Measurements from ENCODE around the gene CPT1C. TPM values are rescaled to one million over a fixed set of nuclear protein-coding genes. Genes with fewer than 3 reads are reported as not detected.

Gene CPT1C
- polyA plus RNA-seq, 2 donors = 1.8 to 4.1 TPM

DNA sequence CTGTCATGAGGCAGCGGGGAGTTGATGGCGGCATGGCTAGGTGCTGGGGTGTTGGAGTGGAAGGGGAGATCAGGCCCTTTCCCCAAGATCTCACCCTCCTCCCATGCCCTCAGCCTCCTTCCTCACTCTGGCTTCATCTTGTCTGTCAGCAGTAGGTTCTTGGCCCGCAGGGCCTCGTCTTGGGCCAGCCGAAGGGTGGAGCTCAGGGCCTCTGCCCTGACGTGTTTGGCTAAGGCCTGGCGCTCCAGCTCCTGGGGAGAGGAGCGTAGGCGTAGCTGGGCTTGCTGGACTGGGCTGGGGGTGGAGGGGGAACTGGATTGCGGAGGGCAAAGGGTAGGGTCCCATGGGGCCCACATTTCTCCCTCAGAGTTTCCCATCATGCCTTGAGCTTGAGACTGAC is 49.0 kb downstream of the CPT1C start:
- WGBS, 2 donors = 64 to 80% methylated on average over 10 of the region's 10 CpGs

DNA sequence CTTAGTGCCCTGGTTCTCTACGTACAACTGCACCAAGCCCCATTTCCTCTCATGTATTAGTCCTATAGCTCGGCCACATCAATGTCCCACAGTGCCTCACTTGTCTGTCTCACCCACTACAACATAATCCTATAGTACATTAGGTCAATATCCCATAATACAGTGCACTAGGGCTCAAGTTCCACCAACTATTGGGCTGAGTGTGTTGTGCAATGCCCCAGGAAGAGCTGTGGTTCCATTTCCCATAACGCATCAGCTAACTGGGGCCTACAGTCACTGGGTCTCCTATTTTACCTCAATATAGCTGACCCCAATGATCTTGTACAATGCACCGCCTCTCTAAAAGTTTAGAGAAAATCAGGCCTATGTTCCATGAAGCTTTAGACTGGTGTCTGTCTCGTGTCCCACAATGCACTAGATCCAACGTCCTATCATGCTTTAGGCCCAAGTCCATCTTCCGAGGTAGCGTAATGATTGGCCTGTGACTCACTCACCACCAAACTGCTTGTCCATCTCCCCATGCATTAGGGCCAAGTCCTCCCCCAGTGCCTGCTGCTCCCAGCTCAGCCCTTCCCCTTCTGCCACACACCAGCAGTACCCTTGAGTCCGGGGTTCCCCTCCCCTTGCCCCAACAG is 50.4 kb downstream of the CPT1C start:
- H3K36me3 ChIP-seq (ENCODE audit: control insufficient read depth in 2 of 2, insufficient read depth in 2 of 2, low read length in 1 of 2) = no peaks in the 10 kb centered on the region
- WGBS, 2 donors = 86% methylated on average over 9 of the region's 9 CpGs
- peaks cover 0 to 4% of the 10 kb centered on the region in 2 donors for H3K4me1 ChIP-seq (ENCODE audit: control insufficient read depth in 2 of 2, insufficient read depth in 2 of 2, low read length in 1 of 2)
- no peak overlapping the region for H3K4me3 ChIP-seq (ENCODE audit: low read depth in 1 of 2, low read length in 2 of 2)
- no peak overlapping the region for H3K27ac ChIP-seq (ENCODE audit: low read depth in 2 of 2, low read length in 1 of 2)
- no peaks in the 10 kb centered on the region for H3K9me3 ChIP-seq (ENCODE audit: control insufficient read depth in 2 of 2, insufficient read depth in 1 of 2, low read depth in 1 of 2, low read length in 1 of 2)
- H3K27me3 ChIP-seq (ENCODE audit: control insufficient read depth in 1 of 2, insufficient read depth in 2 of 2, low read length in 2 of 2) = no peaks in the 10 kb centered on the region

More for the DNA sequence above, 49.0 kb downstream of the CPT1C start:
- H3K4me3 ChIP-seq (ENCODE audit: low read depth in 1 of 2, low read length in 2 of 2) = no peak overlapping the region
- H3K36me3 ChIP-seq (ENCODE audit: control insufficient read depth in 2 of 2, insufficient read depth in 2 of 2, low read length in 1 of 2) = no peaks in the 10 kb centered on the region
- peaks cover 0 to 4% of the 10 kb centered on the region in 2 donors for H3K4me1 ChIP-seq (ENCODE audit: control insufficient read depth in 2 of 2, insufficient read depth in 2 of 2, low read length in 1 of 2)
- H3K27ac ChIP-seq (ENCODE audit: low read depth in 2 of 2, low read length in 1 of 2) = no peak overlapping the region
- H3K9me3 ChIP-seq (ENCODE audit: control insufficient read depth in 2 of 2, insufficient read depth in 1 of 2, low read depth in 1 of 2, low read length in 1 of 2) = no peaks in the 10 kb centered on the region
- no peaks in the 10 kb centered on the region for H3K27me3 ChIP-seq (ENCODE audit: control insufficient read depth in 1 of 2, insufficient read depth in 2 of 2, low read length in 2 of 2)

- 93 to 94% methylated on average over 23 of the region's 23 CpGs for WGBS, 2 donors
- Histone ChIP-seq H3K27ac (ENCODE audit: low read depth in 2 of 2, low read length in 1 of 2) (no peak overlapping the region), H3K4me1 (ENCODE audit: control insufficient read depth in 2 of 2, insufficient read depth in 2 of 2, low read length in 1 of 2) (peaks cover 0 to 3% of the 10 kb centered on the region in 2 donors), H3K36me3 (ENCODE audit: control insufficient read depth in 2 of 2, insufficient read depth in 2 of 2, low read length in 1 of 2) (no peaks in the 10 kb centered on the region), H3K27me3 (ENCODE audit: control insufficient read depth in 1 of 2, insufficient read depth in 2 of 2, low read length in 2 of 2) (no peaks in the 10 kb centered on the region), H3K4me3 (ENCODE audit: low read depth in 1 of 2, low read length in 2 of 2) (no peak overlapping the region), H3K9me3 (ENCODE audit: control insufficient read depth in 2 of 2, insufficient read depth in 1 of 2, low read depth in 1 of 2, low read length in 1 of 2) (no peaks in the 10 kb centered on the region)
Measured at GRCh38 chr19:49744946-49745381, 54.0 kb downstream of the CPT1C start.

GRCh38 chr19:49746206-49746958 is 55.5 kb downstream of the CPT1C start:
- WGBS, 2 donors = 56 to 57% methylated on average over 52 of the region's 52 CpGs
- Histone ChIP-seq H3K4me1 (ENCODE audit: control insufficient read depth in 2 of 2, insufficient read depth in 2 of 2, low read length in 1 of 2) (no peaks in the 10 kb centered on the region), H3K36me3 (ENCODE audit: control insufficient read depth in 2 of 2, insufficient read depth in 2 of 2, low read length in 1 of 2) (no peaks in the 10 kb centered on the region), H3K9me3 (ENCODE audit: control insufficient read depth in 2 of 2, insufficient read depth in 1 of 2, low read depth in 1 of 2, low read length in 1 of 2) (no peaks in the 10 kb centered on the region), H3K4me3 (ENCODE audit: low read depth in 1 of 2, low read length in 2 of 2) (no peak overlapping the region), H3K27ac (ENCODE audit: low read depth in 2 of 2, low read length in 1 of 2) (no peak overlapping the region), H3K27me3 (ENCODE audit: control insufficient read depth in 1 of 2, insufficient read depth in 2 of 2, low read length in 2 of 2) (no peaks in the 10 kb centered on the region)

GRCh38 chr19:49749055-49749716 is 58.3 kb downstream of the CPT1C start:
- Histone ChIP-seq H3K36me3 (ENCODE audit: control insufficient read depth in 2 of 2, insufficient read depth in 2 of 2, low read length in 1 of 2) (no peaks in the 10 kb centered on the region), H3K4me1 (ENCODE audit: control insufficient read depth in 2 of 2, insufficient read depth in 2 of 2, low read length in 1 of 2) (no peaks in the 10 kb centered on the region), H3K27me3 (ENCODE audit: control insufficient read depth in 1 of 2, insufficient read depth in 2 of 2, low read length in 2 of 2) (no peaks in the 10 kb centered on the region), H3K27ac (ENCODE audit: low read depth in 2 of 2, low read length in 1 of 2) (no peak overlapping the region), H3K4me3 (ENCODE audit: low read depth in 1 of 2, low read length in 2 of 2) (no peak overlapping the region), H3K9me3 (ENCODE audit: control insufficient read depth in 2 of 2, insufficient read depth in 1 of 2, low read depth in 1 of 2, low read length in 1 of 2) (no peaks in the 10 kb centered on the region)
- 78 to 91% methylated on average over 6 of the region's 6 CpGs for WGBS, 2 donors

DNA sequence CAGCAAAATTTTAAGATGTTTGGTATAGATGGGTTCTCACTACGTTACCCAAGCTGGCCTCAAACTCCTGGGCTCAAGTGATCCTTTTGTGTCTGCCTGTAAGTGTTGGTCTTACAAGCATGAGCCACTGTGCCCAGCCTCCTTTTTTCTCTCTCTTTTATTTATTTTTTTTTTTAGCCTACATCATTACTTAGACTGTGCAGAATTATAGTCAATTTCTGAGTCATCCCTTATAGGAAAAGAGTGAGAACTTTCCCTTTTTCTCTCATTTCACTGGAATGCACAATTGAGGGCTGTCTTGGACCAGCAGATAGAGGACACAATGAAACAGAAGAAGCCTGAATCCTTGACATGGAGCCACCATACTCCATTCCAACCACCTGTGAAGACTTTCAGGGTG is 58.9 kb downstream of the CPT1C start:
- Histone ChIP-seq H3K27ac (ENCODE audit: low read depth in 2 of 2, low read length in 1 of 2) (no peak overlapping the region), H3K4me1 (ENCODE audit: control insufficient read depth in 2 of 2, insufficient read depth in 2 of 2, low read length in 1 of 2) (no peaks in the 10 kb centered on the region), H3K27me3 (ENCODE audit: control insufficient read depth in 1 of 2, insufficient read depth in 2 of 2, low read length in 2 of 2) (no peaks in the 10 kb centered on the region), H3K4me3 (ENCODE audit: low read depth in 1 of 2, low read length in 2 of 2) (no peak overlapping the region), H3K9me3 (ENCODE audit: control insufficient read depth in 2 of 2, insufficient read depth in 1 of 2, low read depth in 1 of 2, low read length in 1 of 2) (no peaks in the 10 kb centered on the region), H3K36me3 (ENCODE audit: control insufficient read depth in 2 of 2, insufficient read depth in 2 of 2, low read length in 1 of 2) (no peaks in the 10 kb centered on the region)
- WGBS, 2 donors = 82 to 83% methylated on average over 1 of the region's 1 CpG

DNA sequence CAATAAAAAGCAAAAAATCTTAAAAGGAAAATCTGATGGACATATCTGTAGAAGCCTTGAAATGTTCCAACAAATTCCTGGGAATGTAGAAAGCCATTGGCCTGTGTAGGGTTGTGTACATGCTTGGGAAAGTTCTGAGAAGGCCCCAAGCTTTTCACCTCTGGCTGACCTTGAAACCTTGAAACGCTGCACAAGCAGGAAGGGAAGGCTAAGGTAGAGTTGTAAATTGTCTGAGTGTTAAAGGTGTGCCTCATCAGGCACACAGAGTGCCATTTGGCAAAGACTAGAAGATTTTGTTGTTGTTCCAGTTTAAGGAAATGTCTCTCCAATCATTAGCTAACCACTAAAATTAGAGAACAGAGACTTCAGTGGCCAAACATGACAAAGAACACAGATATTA is 61.8 kb downstream of the CPT1C start:
- H3K9me3 ChIP-seq (ENCODE audit: control insufficient read depth in 2 of 2, insufficient read depth in 1 of 2, low read depth in 1 of 2, low read length in 1 of 2) = no peaks in the 10 kb centered on the region
- H3K4me1 ChIP-seq (ENCODE audit: control insufficient read depth in 2 of 2, insufficient read depth in 2 of 2, low read length in 1 of 2) = no peaks in the 10 kb centered on the region
- no peak overlapping the region for H3K4me3 ChIP-seq (ENCODE audit: low read depth in 1 of 2, low read length in 2 of 2)
- H3K27ac ChIP-seq (ENCODE audit: low read depth in 2 of 2, low read length in 1 of 2) = no peak overlapping the region
- H3K36me3 ChIP-seq (ENCODE audit: control insufficient read depth in 2 of 2, insufficient read depth in 2 of 2, low read length in 1 of 2) = no peaks in the 10 kb centered on the region
- WGBS, 2 donors = 55 to 70% methylated on average over 1 of the region's 1 CpG
- H3K27me3 ChIP-seq (ENCODE audit: control insufficient read depth in 1 of 2, insufficient read depth in 2 of 2, low read length in 2 of 2) = no peaks in the 10 kb centered on the region

GRCh38 chr19:49755956-49756355 is 65.0 kb downstream of the CPT1C start:
- Histone ChIP-seq H3K27me3 (ENCODE audit: control insufficient read depth in 1 of 2, insufficient read depth in 2 of 2, low read length in 2 of 2) (no peaks in the 10 kb centered on the region), H3K27ac (ENCODE audit: low read depth in 2 of 2, low read length in 1 of 2) (no peak overlapping the region), H3K4me3 (ENCODE audit: low read depth in 1 of 2, low read length in 2 of 2) (no peak overlapping the region), H3K4me1 (ENCODE audit: control insufficient read depth in 2 of 2, insufficient read depth in 2 of 2, low read length in 1 of 2) (no peaks in the 10 kb centered on the region), H3K36me3 (ENCODE audit: control insufficient read depth in 2 of 2, insufficient read depth in 2 of 2, low read length in 1 of 2) (no peaks in the 10 kb centered on the region), H3K9me3 (ENCODE audit: control insufficient read depth in 2 of 2, insufficient read depth in 1 of 2, low read depth in 1 of 2, low read length in 1 of 2) (no peaks in the 10 kb centered on the region)
- WGBS, 2 donors = 97 to 98% methylated on average over 3 of the region's 3 CpGs

GRCh38 chr19:49758292-49758691 is 67.4 kb downstream of the CPT1C start:
- Histone ChIP-seq H3K27me3 (ENCODE audit: control insufficient read depth in 1 of 2, insufficient read depth in 2 of 2, low read length in 2 of 2) (no peaks in the 10 kb centered on the region), H3K36me3 (ENCODE audit: control insufficient read depth in 2 of 2, insufficient read depth in 2 of 2, low read length in 1 of 2) (no peaks in the 10 kb centered on the region)
- WGBS, 2 donors = 33 to 38% methylated on average over 7 of the region's 7 CpGs

More at GRCh38 chr19:49758292-49758691, 67.4 kb downstream of the CPT1C start:
- no peak overlapping the region for H3K27ac ChIP-seq (ENCODE audit: low read depth in 2 of 2, low read length in 1 of 2)
- H3K9me3 ChIP-seq (ENCODE audit: control insufficient read depth in 2 of 2, insufficient read depth in 1 of 2, low read depth in 1 of 2, low read length in 1 of 2) = no peaks in the 10 kb centered on the region
- H3K4me1 ChIP-seq (ENCODE audit: control insufficient read depth in 2 of 2, insufficient read depth in 2 of 2, low read length in 1 of 2) = peaks cover 0 to 4% of the 10 kb centered on the region in 2 donors
- no peak overlapping the region for H3K4me3 ChIP-seq (ENCODE audit: low read depth in 1 of 2, low read length in 2 of 2)

Measured in esophagus (tissue), 2 donors.